ENCODE data around the gene SVIL. TPM values are rescaled to one million over a fixed set of nuclear protein-coding genes. Genes with fewer than 3 reads are reported as not detected.

Gene SVIL
- total RNA-seq, 2 donors from 2014 or later, result 92.9 to 524 TPM

DNA sequence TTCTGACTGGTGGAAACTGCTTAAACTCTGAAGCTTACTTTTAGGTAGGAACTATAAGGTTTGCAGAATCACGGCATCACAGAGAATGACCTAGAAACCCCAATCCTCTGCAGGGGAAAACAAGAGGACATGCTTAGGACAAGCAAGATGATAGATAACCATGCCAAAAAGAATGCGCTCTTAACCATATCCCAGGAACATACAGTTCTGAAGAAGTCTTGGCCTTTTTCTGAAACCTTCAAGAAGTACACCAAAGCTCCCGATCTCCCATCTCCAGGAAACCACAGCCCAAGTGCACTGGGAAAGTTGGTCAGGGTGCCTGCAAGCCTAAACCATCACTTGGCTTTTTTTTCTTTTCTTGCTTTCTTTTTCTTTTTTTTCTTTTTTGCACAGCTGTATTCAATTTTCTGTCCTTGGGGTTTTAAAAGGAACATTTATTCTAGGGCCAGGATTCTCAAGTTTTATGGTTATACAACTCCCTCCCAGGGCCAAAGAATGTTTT is 12.2 kb upstream of the SVIL start:
- intact Hi-C loops (cut with DNase I), result no loop called here
- TF ChIP-seq, protein P1, sequence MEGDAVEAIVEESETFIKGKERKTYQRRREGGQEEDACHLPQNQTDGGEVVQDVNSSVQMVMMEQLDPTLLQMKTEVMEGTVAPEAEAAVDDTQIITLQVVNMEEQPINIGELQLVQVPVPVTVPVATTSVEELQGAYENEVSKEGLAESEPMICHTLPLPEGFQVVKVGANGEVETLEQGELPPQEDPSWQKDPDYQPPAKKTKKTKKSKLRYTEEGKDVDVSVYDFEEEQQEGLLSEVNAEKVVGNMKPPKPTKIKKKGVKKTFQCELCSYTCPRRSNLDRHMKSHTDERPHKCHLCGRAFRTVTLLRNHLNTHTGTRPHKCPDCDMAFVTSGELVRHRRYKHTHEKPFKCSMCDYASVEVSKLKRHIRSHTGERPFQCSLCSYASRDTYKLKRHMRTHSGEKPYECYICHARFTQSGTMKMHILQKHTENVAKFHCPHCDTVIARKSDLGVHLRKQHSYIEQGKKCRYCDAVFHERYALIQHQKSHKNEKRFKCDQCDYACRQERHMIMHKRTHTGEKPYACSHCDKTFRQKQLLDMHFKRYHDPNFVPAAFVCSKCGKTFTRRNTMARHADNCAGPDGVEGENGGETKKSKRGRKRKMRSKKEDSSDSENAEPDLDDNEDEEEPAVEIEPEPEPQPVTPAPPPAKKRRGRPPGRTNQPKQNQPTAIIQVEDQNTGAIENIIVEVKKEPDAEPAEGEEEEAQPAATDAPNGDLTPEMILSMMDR (IDR thresholded peaks at IDR 0.05), result no peak
- TF ChIP-seq POLR2AphosphoS5 (IDR thresholded peaks at IDR 0.05), result peak; percentile 3
- Histone ChIP-seq H3K9me3 (no peaks in the 10 kb centered on the region), H3K4me1 (replicated peaks) (no peaks in the 10 kb centered on the region), H3K27ac (peak overlapping the region; percentile 59 to 68), H3K4me3 (no peak overlapping the region), H3K36me3 (no peaks in the 10 kb centered on the region), H3K27me3 (replicated peaks; ENCODE audit: insufficient read depth) (no peaks in the 10 kb centered on the region)
- no peak for DNase-seq (ENCODE audit: low spot score)
- 10% methylated on average over 3 of the region's 3 CpGs for WGBS

DNA sequence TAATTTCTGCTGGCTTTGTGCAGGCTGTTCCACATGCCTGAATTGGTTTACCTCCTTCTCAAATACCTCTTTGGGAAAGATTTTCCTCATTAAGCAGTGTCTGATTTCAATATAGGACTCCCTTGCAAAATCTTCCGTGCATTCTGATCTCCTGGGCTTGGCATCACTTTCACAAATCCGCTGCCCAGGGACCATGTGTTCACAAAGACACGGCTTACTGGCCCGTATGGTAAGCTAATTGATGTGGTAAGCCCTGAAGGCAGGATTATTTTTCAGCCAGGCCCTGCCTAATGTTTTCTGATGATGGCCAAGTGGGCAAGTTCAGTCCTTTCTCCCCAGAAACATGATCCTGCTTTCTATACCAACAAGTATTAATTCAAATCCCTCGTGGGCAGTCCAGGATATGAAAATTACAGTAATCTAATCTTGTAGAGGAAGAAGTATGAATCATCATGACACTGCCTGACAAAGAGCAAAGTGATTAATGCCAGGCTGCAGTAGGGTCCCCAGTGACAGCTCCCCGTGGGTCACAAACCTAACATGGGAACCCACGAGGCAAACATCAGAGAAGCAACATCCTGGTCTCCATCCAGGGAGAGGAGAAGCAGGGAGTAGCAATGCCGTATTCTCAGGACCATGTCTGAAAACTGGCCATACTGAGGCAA is 11.6 kb upstream of the SVIL start:
- no peaks in the 10 kb centered on the region for H3K4me1 ChIP-seq (replicated peaks)
- H3K36me3 ChIP-seq, result no peaks in the 10 kb centered on the region
- TF ChIP-seq, protein P1 (IDR thresholded peaks at IDR 0.05), result no peak
- no peak for TF ChIP-seq POLR2A (IDR thresholded peaks at IDR 0.05)
- TF ChIP-seq POLR2AphosphoS5 (IDR thresholded peaks at IDR 0.05), result peak; percentile 53
- H3K27ac ChIP-seq, result peak overlapping the region; percentile 59 to 68
- peak; percentile 60 for DNase-seq (ENCODE audit: low spot score)
- intact Hi-C loops (cut with DNase I), result no loop called here
- no peaks in the 10 kb centered on the region for H3K27me3 ChIP-seq (replicated peaks; ENCODE audit: insufficient read depth)
- no peaks in the 10 kb centered on the region for H3K9me3 ChIP-seq
- WGBS, result 18% methylated on average over 8 of the region's 8 CpGs
- no peak overlapping the region for H3K4me3 ChIP-seq

DNA sequence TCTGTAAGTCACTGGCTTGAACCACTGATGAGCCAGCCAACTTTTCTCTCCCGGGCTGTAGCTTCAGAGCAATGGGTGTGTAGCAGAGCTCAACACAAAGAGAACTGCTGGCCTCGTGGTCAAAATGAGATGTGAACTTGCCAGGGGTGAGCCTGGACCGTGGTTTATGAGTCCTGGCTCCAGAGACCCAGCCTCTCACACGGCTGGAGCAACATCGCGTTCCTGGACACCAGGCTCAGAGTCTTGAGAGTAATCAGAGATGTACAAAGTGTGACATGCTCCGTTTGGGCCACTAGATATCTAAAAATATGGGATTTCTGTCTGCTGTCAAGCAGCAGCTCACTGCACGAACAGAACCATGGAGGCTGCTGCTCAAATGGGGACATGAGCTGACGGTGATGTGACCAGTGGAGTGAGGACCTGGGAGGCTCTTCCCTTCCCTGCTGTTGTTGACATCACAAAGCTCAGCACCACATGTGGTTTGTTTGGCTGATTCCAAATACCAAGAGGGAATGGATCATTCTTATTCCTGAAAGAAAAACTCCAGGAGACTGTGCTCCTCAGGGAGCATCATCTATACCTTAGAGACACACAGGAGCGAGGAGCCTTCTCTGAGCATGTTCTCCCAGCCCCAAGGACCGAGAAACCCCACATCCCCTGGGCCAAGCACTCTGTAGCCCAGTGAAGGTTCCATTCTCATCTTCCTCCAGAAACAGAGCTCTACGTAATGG is 9.2 kb upstream of the SVIL start:
- H3K27ac ChIP-seq, result peak overlapping the region; percentile 59 to 68
- intact Hi-C loops (cut with DNase I), result loop anchor here (5.0 kb wide), 1 partner anchor 198 kb away; no protein-coding TSS in a partner anchor
- H3K9me3 ChIP-seq, result no peaks in the 10 kb centered on the region
- no peaks in the 10 kb centered on the region for H3K4me1 ChIP-seq (replicated peaks)
- no peak overlapping the region for H3K4me3 ChIP-seq
- no peaks in the 10 kb centered on the region for H3K36me3 ChIP-seq
- TF ChIP-seq, protein P1 (IDR thresholded peaks at IDR 0.05), result no peak
- TF ChIP-seq POLR2A (IDR thresholded peaks at IDR 0.05) (no peak), POLR2AphosphoS5 (IDR thresholded peaks at IDR 0.05) (peak; percentile 43)
- DNase-seq (ENCODE audit: low spot score), result no peak
- whole genome bisulfite sequencing, result 56% methylated on average over 12 of the region's 12 CpGs
- H3K27me3 ChIP-seq (replicated peaks; ENCODE audit: insufficient read depth), result no peaks in the 10 kb centered on the region

DNA sequence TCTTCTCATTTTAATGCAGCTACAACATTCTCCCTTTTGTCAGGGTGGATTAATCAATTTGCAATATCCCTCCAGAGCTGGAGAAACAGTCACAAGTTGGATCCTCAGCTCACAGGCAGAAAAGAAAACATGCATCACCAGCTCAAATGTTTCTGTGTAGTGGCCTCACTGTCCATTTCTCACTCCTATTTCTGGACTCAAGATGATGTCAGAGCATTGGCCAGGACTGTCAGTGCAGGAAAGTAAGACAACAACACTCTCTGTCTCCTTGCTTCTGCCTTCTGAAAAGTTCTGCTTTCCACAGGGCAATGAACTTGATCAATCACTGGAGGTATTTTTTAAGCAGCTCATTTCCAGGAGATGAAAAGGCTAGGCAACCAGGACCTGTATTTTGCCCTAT is 8.2 kb upstream of the SVIL start:
- TF ChIP-seq POLR2A (IDR thresholded peaks at IDR 0.05), result no peak
- peak; percentile 46 for TF ChIP-seq POLR2AphosphoS5 (IDR thresholded peaks at IDR 0.05)

DNA sequence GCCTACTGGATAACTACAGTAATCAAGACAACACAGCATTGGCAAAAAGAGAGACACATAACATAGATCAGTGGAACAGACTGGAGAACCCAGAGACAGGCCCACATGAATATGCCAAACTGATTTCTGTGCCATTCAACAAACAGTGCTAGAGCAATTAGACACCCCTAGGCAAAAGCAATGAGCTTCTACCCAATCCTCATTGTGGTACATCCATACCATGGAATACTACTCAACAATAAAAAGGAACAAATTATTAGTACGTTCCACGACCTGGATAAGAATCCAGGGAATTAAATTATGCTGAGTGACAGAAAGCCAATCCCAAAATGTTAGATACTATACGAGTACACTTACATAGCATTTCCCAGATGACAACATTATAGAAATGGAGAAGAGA is 2.8 kb upstream of the SVIL start:
- Histone ChIP-seq H3K36me3 (no peaks in the 10 kb centered on the region), H3K4me1 (replicated peaks) (peaks cover 10% of the 10 kb centered on the region), H3K27me3 (replicated peaks; ENCODE audit: insufficient read depth) (no peaks in the 10 kb centered on the region), H3K9me3 (no peaks in the 10 kb centered on the region), H3K27ac (peak overlapping the region; percentile 13 to 84), H3K4me3 (no peak overlapping the region)
- intact Hi-C loops (cut with DNase I), result loop anchor here (10.0 kb wide), 1 partner anchor 177 kb away; no protein-coding TSS in a partner anchor
- TF ChIP-seq, protein P1 (IDR thresholded peaks at IDR 0.05), result no peak
- no peak for TF ChIP-seq POLR2A (IDR thresholded peaks at IDR 0.05)
- no peak for TF ChIP-seq POLR2AphosphoS5 (IDR thresholded peaks at IDR 0.05)
- no peak for DNase-seq (ENCODE audit: low spot score)
- 98% methylated on average over 3 of the region's 3 CpGs for WGBS

More for the DNA sequence above, 8.2 kb upstream of the SVIL start:
- Histone ChIP-seq H3K9me3 (no peaks in the 10 kb centered on the region), H3K36me3 (no peaks in the 10 kb centered on the region), H3K4me1 (replicated peaks) (no peaks in the 10 kb centered on the region), H3K4me3 (no peak overlapping the region), H3K27ac (peak overlapping the region; percentile 59 to 68), H3K27me3 (replicated peaks; ENCODE audit: insufficient read depth) (no peaks in the 10 kb centered on the region)
- intact Hi-C loops (cut with DNase I), result loop anchor here (5.0 kb wide), 1 partner anchor 199 kb away; no protein-coding TSS in a partner anchor
- no peak for DNase-seq (ENCODE audit: low spot score)
